GM12892 (cell line): ENCODE results near the gene BRD7.

ENCODE experiments used
- POLR2A ChIP-seq: IDR thresholded peaks from 2 replicates; pipeline ENCODE4 v1.6.1; 2011; ENCODE audit warnings: low read depth, low read length, control low read depth
- POLR2AphosphoS5 ChIP-seq: IDR thresholded peaks from 2 replicates; pipeline ENCODE4 v1.6.1; 2011; ENCODE audit warnings: low read depth, low read length, control low read depth
- TAF1 ChIP-seq: IDR thresholded peaks from 2 replicates; pipeline ENCODE4 v1.6.1; 2011; ENCODE audit warnings: low read depth, mild to moderate bottlenecking, control low read depth, low read length, borderline replicate concordance

DNA sequence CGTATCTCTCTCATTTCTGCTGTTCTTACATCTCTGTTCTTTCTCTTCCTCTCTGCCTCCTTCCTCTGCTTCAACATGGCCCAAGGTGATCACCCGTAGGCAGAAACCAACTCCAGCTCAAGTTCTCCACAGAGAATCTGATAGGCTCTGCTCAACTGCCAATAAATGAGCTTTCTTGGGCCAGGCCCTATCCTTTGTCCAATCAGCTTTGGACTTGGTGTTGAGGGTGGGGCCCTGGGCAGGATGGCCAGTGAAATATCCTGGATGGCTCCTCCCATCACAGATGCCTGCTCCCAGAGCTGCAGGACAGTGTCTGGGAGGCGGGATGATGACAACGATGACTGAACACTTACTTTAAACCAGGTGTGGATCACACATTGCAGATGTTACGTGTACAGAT is 17.4 kb upstream of the BRD7 start:
- TF ChIP-seq POLR2A (no peak), POLR2AphosphoS5 (no peak), TAF1 (no peak)
